ENCODE data around the gene GPR141.

Gene GPR141, protein sequence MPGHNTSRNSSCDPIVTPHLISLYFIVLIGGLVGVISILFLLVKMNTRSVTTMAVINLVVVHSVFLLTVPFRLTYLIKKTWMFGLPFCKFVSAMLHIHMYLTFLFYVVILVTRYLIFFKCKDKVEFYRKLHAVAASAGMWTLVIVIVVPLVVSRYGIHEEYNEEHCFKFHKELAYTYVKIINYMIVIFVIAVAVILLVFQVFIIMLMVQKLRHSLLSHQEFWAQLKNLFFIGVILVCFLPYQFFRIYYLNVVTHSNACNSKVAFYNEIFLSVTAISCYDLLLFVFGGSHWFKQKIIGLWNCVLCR

GRCh38 chr7:37683246-37684120, at the start of gene GPR141:
Gene GPR141 (plus strand): TSS chr7:37683766. CDS start chr7:37740394, 56,628 bp downstream.
- H3K4me3 ChIP-seq, result no peak within 1 kb of the TSS

DNA sequence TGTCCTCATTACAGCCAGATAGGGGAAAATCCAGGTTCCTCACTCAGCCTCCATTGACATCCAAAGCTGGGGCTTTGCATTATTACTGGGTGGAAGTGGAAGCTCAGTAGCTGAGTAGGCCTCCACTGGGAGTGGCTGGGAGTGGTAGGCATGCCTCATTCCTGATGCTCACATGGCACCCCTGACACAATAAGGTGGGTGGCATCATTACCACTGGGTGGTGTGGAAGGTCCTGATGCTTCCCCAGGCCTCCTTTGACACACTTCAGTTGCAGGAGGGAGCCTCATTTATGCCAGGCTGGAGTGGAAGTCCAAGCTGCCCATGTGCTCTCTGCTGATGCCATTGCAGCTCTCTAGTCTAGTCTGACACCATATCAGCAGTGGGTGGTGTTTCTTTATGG, 48.2 kb upstream of the GPR141 start:
- no peak for DNase-seq (ENCODE audit: low spot score)
- Histone ChIP-seq H3K27ac (no peak overlapping the region), H3K4me3 (no peak overlapping the region)
- no peak for TF ChIP-seq CTCF (IDR thresholded peaks at IDR 0.05)

More at GRCh38 chr7:37683246-37684120, at the start of gene GPR141:
- H3K27ac ChIP-seq, result no peak within 1 kb of the TSS
- DNase-seq (ENCODE audit: low spot score), result no peak
- no peak for TF ChIP-seq CTCF (IDR thresholded peaks at IDR 0.05)

- DNase-seq (ENCODE audit: low spot score), result no peak
- Histone ChIP-seq H3K4me3 (no peak overlapping the region), H3K27ac (no peak overlapping the region)
- no peak for TF ChIP-seq CTCF (IDR thresholded peaks at IDR 0.05)
These were observed 41.5 kb upstream of the GPR141 start for GRCh38 chr7:37642028-37642540.

- DNase-seq (ENCODE audit: low spot score), result no peak
These were observed 39.7 kb upstream of the GPR141 start for GRCh38 chr7:37643876-37644275.

GRCh38 chr7:37645282-37646050, 38.1 kb upstream of the GPR141 start:
- no peak for TF ChIP-seq CTCF (IDR thresholded peaks at IDR 0.05)
- Histone ChIP-seq H3K4me3 (no peak overlapping the region), H3K27ac (no peak overlapping the region)
- DNase-seq (ENCODE audit: low spot score), result no peak

More at GRCh38 chr7:37643876-37644275, 39.7 kb upstream of the GPR141 start:
- TF ChIP-seq CTCF (IDR thresholded peaks at IDR 0.05), result no peak
- Histone ChIP-seq H3K4me3 (no peak overlapping the region), H3K27ac (no peak overlapping the region)

DNA sequence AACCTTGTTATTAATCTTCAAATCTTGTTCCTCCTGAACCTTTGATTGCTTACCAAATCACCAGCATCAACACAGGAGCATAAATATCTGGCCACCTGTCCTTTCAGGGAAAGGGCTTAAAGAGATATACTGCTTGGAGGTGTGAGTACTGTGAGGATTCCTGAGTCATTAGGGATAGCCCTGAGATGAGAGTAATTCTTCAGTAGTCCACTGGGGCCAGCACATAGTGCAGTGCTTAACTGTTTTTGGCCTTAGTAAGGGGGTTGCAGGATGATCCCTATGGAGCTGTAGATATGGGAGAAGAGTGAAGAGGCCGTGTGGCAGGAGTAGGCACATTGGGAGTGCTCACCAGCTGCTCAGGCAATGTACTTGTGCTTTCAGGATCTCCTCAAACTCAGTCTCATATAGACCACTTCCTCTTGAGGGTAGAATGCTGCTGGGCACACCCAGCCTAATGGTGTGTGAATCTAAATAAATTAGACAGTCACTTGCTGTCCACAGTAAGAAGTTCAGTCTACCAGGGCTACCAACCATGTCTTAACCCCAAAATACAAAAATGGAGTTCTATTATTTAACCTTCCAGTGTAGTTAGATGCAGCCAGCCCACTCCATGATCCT, 26.5 kb upstream of the GPR141 start:
- no peak for DNase-seq (ENCODE audit: low spot score)
- no peak overlapping the region for H3K4me3 ChIP-seq
- no peak overlapping the region for H3K27ac ChIP-seq
- TF ChIP-seq CTCF (IDR thresholded peaks at IDR 0.05), result no peak
